ENCODE results near the gene LRRC41. TPM values are rescaled to one million over a fixed set of nuclear protein-coding genes. Genes with fewer than 3 reads are reported as not detected.
A peak's percentile ranks its signal among the peaks of the same experiment; 100 is the strongest.

The LRRC41 gene
- total and polyA plus RNA-seq, 2 of the 13 experiments (the other 11 are each of a cell fraction or from before 2014, with no cell fraction given): 48.1 to 53.6 TPM

GRCh38 chr1:46301406-46301807 is 2.0 kb downstream of the LRRC41 start (continued):
- TF ChIP-seq ZNF646 (CRISPR knock-in tag; IDR thresholded peaks at IDR 0.05) (no peak), KLF9 (CRISPR knock-in tag; IDR thresholded peaks at IDR 0.05; ENCODE audit: low read depth) (no peak), PRDM10 (CRISPR knock-in tag; IDR thresholded peaks at IDR 0.05; ENCODE audit: low read depth) (no peak), MTF1 (CRISPR knock-in tag; IDR thresholded peaks at IDR 0.05) (no peak), ZNF644 (CRISPR knock-in tag; IDR thresholded peaks at IDR 0.05; ENCODE audit: low read depth) (no peak), GTF3A (CRISPR knock-in tag; conservative IDR thresholded peaks at IDR 0.05) (0 out of 2 replicates have a peak, but pooled peaks have one; percentile 63), ZNF879 (CRISPR knock-in tag; IDR thresholded peaks at IDR 0.05) (no peak), ZMYM4 (CRISPR knock-in tag; IDR thresholded peaks at IDR 0.05) (no peak), ZNF224 (CRISPR knock-in tag; IDR thresholded peaks at IDR 0.05) (no peak), GTF2F1 (IDR thresholded peaks at IDR 0.05; ENCODE audit: low read length) (no peak), EED (CRISPR knock-in tag; IDR thresholded peaks at IDR 0.05) (peak; percentile 13; the same call in 1 of the 2 replicates), ZNF567 (CRISPR knock-in tag; IDR thresholded peaks at IDR 0.05; ENCODE audit: borderline replicate concordance) (no peak), CERS6 (CRISPR knock-in tag; IDR thresholded peaks at IDR 0.05) (no peak), ATF3 (CRISPR knock-in tag; IDR thresholded peaks at IDR 0.05) (no peak), KMT2A (CRISPR knock-in tag; IDR thresholded peaks at IDR 0.05) (peak; percentile 47; the same call in 1 of the 2 replicates), MEF2D (CRISPR knock-in tag; IDR thresholded peaks at IDR 0.05) (0 out of 2 replicates have a peak, but pooled peaks have one; percentile 38), ZNF710 (CRISPR knock-in tag; IDR thresholded peaks at IDR 0.05; ENCODE audit: borderline replicate concordance) (no peak), ZBTB1 (CRISPR knock-in tag; IDR thresholded peaks at IDR 0.05; ENCODE audit: borderline replicate concordance) (0 out of 2 replicates have a peak, but pooled peaks have one; percentile 75)
